Calu3 (cell line): Measurements from ENCODE around the gene EIF4EBP2. TPM values are rescaled to one million over a fixed set of nuclear protein-coding genes. Genes with fewer than 3 reads are reported as not detected.

ENCODE experiments used
- Bru-seq: library from RNA; stranded (reverse); fragments of 400-500 nt; gene quantifications from one replicate; lab custom pipeline; 2021; lab: Mats Ljungman, UMichigan
- BruChase-seq, 2 experiments: library from RNA; stranded (reverse); fragments of 400-500 nt; gene quantifications; one replicate each; lab custom pipeline; 2021; lab: Mats Ljungman, UMichigan
- BruUV-seq: library from RNA; stranded (reverse); fragments of 400-500 nt; replicated peaks from 2 replicates; lab custom pipeline; 2021; lab: Mats Ljungman, UMichigan
- CTCF ChIA-PET: fragments of 300-600 bp; sonication (Branson Sonifier 250); formaldehyde crosslinking; loops from one replicate; lab custom pipeline; 2022; ENCODE audit warnings: antibody characterized with exemption; lab: Charles Lee
- DNase-seq: peaks from one replicate; pipeline ENCODE4 v3.0.0; 2022
- H3K27ac Mint-ChIP-seq: one replicate; pipeline ENCODE4 v1.8.0; 2022; ENCODE audit warnings: mixed read lengths; ENCODE audit not compliant: unreplicated experiment
- H3K27me3 Mint-ChIP-seq: one replicate; pipeline ENCODE4 v1.8.0; 2022; ENCODE audit warnings: mixed read lengths; ENCODE audit not compliant: unreplicated experiment
- H3K36me3 Mint-ChIP-seq: one replicate; pipeline ENCODE4 v1.8.0; 2022; ENCODE audit warnings: mild to moderate bottlenecking, moderate library complexity, mixed read lengths; ENCODE audit not compliant: insufficient read depth, unreplicated experiment
- H3K4me1 Mint-ChIP-seq: one replicate; pipeline ENCODE4 v1.8.0; 2022; ENCODE audit warnings: mild to moderate bottlenecking, low read depth, mixed read lengths; ENCODE audit not compliant: unreplicated experiment
- H3K4me3 Mint-ChIP-seq: one replicate; pipeline ENCODE4 v1.8.0; 2022; ENCODE audit warnings: mild to moderate bottlenecking, low read depth, moderate library complexity, mixed read lengths; ENCODE audit not compliant: unreplicated experiment
- H3K9me3 Mint-ChIP-seq: one replicate; pipeline ENCODE4 v1.8.0; 2022; ENCODE audit warnings: low read depth, mixed read lengths; ENCODE audit not compliant: unreplicated experiment
- intact Hi-C: fragments of 100-400 bp; cut with micrococcal nuclease; formaldehyde crosslinking; loops from one replicate; pipeline ENCODE4 v1.10.0; 2022; ENCODE audit not compliant: unreplicated experiment
- long read RNA-seq: library from polyadenylated mRNA; stranded (forward); transcript quantifications from one replicate; pipeline ENCODE4 v2.0.0, GENCODE V29; 2022
- total RNA-seq: library from RNA; stranded (reverse); gene quantifications from 2 replicates; pipeline ENCODE4 v1.2.3, GENCODE V29; 2022
- TF ChIP-seq, protein P1 (sequence below): fragments of 200-600 bp; IDR thresholded peaks from one replicate; pipeline ENCODE4 v1.8.0; 2022; ENCODE audit warnings: antibody characterized with exemption; ENCODE audit not compliant: unreplicated experiment

The EIF4EBP2 gene, protein sequence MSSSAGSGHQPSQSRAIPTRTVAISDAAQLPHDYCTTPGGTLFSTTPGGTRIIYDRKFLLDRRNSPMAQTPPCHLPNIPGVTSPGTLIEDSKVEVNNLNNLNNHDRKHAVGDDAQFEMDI
- 53.1 and 54.7 TPM in 2 replicates for total RNA-seq
- Bru-seq, nascent RNA, result percentile 94 among the genes with signal in this experiment
- percentile 97 among the genes with signal in this experiment for BruChase-seq, experiment 1, labeled RNA remaining after a 6-hour chase
- percentile 97 among the genes with signal in this experiment for BruChase-seq, experiment 2, labeled RNA remaining after a 2-hour chase
- long read RNA-seq, full-length matches to known transcripts, result 125 of 190 reads
- long read RNA-seq, partial matches to known transcripts, result 29 of 190 reads
- long read RNA-seq, other reads (novel, unspliced or antisense), result 36 of 190 reads

DNA sequence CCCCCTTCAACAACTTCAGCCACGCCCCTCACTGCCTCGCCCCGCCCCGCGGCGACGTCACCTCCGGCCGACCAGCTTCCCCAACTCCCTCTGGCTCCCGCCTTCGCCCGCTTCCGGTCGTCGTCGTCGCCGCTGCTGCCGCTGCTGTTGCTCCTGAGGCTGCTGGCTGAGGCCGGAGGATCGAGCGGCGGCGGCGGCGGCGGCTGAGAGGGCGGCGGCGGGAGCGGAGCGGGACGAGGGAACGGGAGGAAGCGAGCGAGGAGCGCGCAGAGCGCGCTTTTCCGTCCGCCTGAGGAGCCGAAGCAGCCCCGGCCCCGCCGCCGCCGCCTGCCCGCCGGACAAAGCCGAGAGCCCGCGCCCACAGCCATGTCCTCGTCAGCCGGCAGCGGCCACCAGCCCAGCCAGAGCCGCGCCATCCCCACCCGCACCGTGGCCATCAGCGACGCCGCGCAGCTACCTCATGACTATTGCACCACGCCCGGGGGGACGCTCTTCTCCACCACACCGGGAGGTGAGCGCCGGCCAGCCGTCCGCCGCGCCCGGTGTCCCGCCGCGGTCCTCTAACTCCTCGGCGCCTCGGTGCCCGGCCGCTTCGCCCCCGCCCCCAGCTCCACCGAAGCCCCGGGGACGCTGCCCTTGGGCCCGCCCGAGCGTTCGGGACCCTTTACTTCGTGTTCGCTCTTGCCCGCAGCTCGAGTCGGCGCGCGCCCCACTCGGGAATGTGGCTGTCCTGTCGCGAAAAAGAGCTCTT, at the start of gene EIF4EBP2:
Gene EIF4EBP2, plus strand, starts transcription at position 110 of the 751 bp plus-strand sequence. Its CDS starts 257 bp downstream, at position 367.
- DNase-seq, result peak; percentile 100
- CTCF ChIA-PET, result interaction anchor here (1.0 to 3.7 kb wide), 8 partner anchors 13 to 258 kb away, joined by 4 to 32 read pairs (median 4); partner anchors contain the start of gene TYSND1
- BruUV-seq, result no TSS peak
- Mint-ChIP-seq H3K27me3 (no peaks in the 10 kb centered on the region), H3K36me3 (peaks cover 34% of the 10 kb centered on the region), H3K4me3 (peak within 1 kb of the TSS; percentile 85), H3K27ac (peak within 1 kb of the TSS; percentile 72), H3K9me3 (no peaks in the 10 kb centered on the region), H3K4me1 (peaks cover 37% of the 10 kb centered on the region)
- TF ChIP-seq, protein P1, sequence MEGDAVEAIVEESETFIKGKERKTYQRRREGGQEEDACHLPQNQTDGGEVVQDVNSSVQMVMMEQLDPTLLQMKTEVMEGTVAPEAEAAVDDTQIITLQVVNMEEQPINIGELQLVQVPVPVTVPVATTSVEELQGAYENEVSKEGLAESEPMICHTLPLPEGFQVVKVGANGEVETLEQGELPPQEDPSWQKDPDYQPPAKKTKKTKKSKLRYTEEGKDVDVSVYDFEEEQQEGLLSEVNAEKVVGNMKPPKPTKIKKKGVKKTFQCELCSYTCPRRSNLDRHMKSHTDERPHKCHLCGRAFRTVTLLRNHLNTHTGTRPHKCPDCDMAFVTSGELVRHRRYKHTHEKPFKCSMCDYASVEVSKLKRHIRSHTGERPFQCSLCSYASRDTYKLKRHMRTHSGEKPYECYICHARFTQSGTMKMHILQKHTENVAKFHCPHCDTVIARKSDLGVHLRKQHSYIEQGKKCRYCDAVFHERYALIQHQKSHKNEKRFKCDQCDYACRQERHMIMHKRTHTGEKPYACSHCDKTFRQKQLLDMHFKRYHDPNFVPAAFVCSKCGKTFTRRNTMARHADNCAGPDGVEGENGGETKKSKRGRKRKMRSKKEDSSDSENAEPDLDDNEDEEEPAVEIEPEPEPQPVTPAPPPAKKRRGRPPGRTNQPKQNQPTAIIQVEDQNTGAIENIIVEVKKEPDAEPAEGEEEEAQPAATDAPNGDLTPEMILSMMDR, result no peak
- intact Hi-C loops, result no loop called here

DNA sequence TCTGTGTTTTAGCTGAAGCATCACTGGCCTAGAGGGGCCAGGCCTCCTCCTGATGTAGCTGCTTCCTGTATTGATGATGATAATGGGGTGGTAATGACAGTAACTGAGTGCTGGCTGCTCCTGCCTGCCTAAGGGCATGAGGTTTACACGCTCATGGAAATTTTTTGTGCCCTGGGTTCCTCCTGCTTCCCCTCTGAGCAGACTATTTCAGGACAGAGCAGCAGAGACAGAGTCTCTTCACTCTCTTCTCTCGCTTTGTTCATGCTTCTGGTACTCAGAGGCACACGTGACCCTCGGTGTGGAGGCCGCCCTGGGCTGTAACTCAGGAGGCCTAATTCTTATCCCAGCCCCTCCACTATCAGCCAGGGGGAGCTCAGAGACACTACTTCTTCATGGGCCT, 49.4 kb upstream of the EIF4EBP2 start:
- no TSS peak for BruUV-seq
- Mint-ChIP-seq H3K27ac (no peak overlapping the region), H3K36me3 (no peaks in the 10 kb centered on the region), H3K4me3 (no peak overlapping the region), H3K4me1 (peaks cover 10% of the 10 kb centered on the region), H3K27me3 (no peaks in the 10 kb centered on the region), H3K9me3 (no peaks in the 10 kb centered on the region)
- TF ChIP-seq, protein P1, result no peak
- intact Hi-C loops, result no loop called here
- CTCF ChIA-PET, result interaction anchor here (1.0 kb wide), 1 partner anchor 17 kb away, joined by 3 read pairs; no protein-coding TSS in a partner anchor
- DNase-seq, result no peak

- Mint-ChIP-seq H3K27ac (no peak overlapping the region), H3K27me3 (no peaks in the 10 kb centered on the region)
- CTCF ChIA-PET, result interaction anchor here (0.8 to 1.5 kb wide), 4 partner anchors 9 to 134 kb away, joined by 3 read pairs; no protein-coding TSS in a partner anchor
Measured at GRCh38 chr10:70355051-70356021, 48.6 kb upstream of the EIF4EBP2 start.

More at GRCh38 chr10:70355051-70356021, 48.6 kb upstream of the EIF4EBP2 start:
- H3K9me3 Mint-ChIP-seq, result no peaks in the 10 kb centered on the region
- no peak for DNase-seq
- peaks cover 10% of the 10 kb centered on the region for H3K4me1 Mint-ChIP-seq
- no TSS peak for BruUV-seq
- no peaks in the 10 kb centered on the region for H3K36me3 Mint-ChIP-seq
- intact Hi-C loops, result no loop called here
- no peak overlapping the region for H3K4me3 Mint-ChIP-seq
- TF ChIP-seq, protein P1, result no peak
